NCI-H2081 (cell line): ENCODE data around the gene PKLR.

Source experiments
- DNase-seq, 2 experiments: peaks; one replicate each; lab custom pipeline; 2025; lab: John Stamatoyannopoulos, UW

The PKLR gene

DNA sequence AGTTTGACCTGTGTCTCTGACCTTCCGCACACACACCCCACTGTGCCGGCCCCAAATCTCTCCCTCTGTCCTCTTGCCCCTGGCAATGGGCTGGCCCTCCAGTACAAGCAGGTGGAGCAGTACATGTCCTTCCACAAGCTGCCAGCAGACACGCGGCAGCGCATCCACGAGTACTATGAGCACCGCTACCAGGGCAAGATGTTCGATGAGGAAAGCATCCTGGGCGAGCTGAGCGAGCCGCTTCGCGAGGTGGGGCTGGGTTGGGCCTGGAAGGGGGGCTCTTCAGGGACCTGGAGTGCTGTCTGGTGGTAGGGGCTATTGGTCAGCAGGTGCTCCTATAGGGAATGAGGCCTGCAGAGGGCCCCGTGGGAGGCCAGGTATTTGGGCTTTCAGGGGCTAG is 16.2 kb downstream of the PKLR start:
- no peak for DNase-seq

GRCh38 chr1:155284476-155284875 is 16.8 kb downstream of the PKLR start:
- no peak for DNase-seq

DNA sequence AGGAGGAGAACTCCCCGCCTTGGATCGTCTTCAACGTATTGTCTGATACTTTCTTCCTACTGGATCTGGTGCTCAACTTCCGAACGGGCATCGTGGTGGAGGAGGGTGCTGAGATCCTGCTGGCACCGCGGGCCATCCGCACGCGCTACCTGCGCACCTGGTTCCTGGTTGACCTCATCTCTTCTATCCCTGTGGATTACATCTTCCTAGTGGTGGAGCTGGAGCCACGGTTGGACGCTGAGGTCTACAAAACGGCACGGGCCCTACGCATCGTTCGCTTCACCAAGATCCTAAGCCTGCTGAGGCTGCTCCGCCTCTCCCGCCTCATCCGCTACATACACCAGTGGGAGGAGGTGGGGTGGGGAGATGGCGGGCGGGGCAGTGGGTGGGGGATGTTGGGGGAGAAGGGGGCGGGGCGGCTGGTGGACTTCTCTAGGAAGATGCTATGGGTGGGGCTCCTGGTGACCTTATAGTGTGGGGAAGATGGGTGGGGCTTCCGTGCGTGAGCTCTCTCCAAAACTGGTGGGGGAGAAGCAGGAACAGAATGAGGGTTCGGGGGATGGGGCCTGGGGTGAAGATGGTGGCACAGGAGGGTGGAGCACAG is 18.6 kb downstream of the PKLR start:
- no peak for DNase-seq

DNA sequence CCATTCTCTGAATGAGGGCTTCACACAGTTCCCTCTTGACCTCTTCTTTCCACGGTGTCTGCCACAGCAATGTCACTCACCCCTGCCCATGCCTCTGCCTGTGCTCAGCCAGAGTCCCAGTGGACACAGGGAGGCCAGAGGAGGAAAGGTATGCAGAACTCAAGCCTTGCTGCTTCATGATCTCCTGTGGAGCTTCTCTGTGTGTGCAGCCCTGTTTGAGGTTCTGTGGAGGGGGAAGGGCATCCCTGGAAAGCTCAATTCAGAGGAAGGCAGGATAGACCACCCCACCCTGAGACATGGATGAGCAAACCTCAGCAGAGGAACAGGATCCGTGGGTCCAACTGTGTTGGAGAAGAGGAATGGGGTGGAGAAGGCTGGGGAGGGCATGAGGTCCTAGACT is 22.0 kb downstream of the PKLR start:
- no peak for DNase-seq

DNA sequence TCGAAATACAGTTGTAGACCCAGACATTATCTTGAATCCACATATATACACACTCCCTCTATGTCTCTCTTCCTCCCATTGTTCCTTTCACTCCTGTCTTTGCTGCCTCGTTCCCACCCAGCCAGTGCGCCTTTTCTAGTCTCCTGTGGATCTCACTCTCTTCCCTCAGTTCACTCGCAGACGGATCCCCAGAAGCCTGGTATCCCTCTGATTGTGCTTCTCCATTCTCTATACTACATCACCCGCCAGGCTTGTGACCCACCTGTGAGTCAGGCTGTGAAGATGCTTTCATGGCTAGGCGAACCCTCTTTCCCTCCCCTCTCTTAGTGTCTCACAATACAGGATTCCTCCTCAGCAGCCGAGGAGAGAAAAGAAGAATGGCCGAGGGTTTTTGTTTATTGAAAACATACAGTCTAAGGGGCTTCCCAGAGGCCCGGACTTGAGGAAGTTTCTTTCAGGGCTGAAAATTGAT is 22.5 kb downstream of the PKLR start:
- no peak for DNase-seq

- peak; percentile 78 for DNase-seq
These were observed 23.1 kb downstream of the PKLR start for GRCh38 chr1:155277902-155278688.

GRCh38 chr1:155277070-155277901 is 24.0 kb downstream of the PKLR start, which contains the start of gene HCN3:
HCN3 (plus strand) TSS chr1:155277463; CDS start chr1:155277591, 128 bp downstream.
- peak; percentile 99 to 100 for DNase-seq

GRCh38 chr1:155273343-155274245 is 27.6 kb downstream of the PKLR start, which contains the start of gene CLK2:
CLK2 (minus strand) TSS chr1:155273504; CDS start chr1:155270977, 2,527 bp downstream.
- peak; percentile 99 for DNase-seq

GRCh38 chr1:155272466-155273342 is 28.5 kb downstream of the PKLR start:
- DNase-seq = peak; percentile 86 to 87

GRCh38 chr1:155269381-155269780 is 31.9 kb downstream of the PKLR start:
- no peak for DNase-seq

DNA sequence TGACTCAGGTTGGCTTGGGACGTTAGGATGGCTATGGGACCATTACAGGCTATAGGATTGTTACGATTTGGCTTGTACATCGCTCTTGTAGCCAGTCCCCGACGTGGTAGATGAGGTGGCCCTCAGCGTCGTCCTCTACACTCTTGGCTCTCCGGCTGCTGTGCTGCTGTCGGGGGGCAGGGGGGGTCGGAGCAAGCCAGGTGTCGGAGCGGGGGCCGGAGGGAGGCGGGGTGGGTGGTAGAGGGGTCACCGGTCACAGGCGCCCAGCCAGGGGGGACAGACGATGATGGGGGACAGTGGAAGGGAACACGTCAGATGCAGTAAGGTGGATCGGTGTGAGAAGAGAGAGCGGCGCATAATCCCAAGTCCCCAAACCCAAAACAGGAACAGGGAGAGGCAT is 32.6 kb downstream of the PKLR start:
- no peak for DNase-seq

DNA sequence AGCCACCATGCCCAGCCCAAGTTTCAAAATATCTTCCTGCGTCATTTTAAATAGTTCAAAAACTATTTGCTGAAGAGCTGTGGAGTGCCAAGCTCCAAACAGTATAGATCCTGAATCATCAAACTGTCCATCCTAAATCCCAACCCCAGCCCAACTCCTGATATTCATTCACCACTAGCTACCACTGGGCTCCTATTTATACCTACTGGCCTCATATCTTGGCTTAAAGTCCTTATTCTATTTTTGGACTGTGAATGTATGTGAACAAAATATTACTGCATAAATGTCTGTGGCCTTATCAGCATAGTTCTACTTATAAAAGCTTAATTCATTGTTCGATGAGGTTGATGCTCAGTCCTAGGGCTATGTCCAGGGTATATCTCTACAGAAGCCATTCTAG is 33.9 kb downstream of the PKLR start:
- no peak for DNase-seq

DNA sequence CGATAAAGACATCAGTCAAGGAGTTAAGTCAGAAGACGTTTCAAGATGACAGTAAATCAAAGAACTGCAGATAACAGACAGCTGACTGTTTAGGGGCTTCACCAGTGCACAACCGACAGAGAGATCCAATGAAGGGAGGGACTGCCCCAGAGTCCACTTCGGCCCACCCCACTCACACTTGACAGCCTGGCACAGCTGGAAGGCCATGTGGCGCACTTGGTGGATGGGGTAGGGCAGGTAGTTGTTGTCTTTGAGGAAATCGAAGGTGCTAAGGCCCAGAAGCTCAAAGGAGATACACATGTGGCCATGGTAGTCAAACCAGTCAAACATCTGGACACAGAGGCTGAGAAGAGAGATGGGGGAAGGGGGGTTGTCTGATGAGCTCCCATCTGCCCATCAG is 34.7 kb downstream of the PKLR start:
- DNase-seq = no peak

- no peak for DNase-seq
These were observed 38.2 kb downstream of the PKLR start for GRCh38 chr1:155263067-155263466.

DNA sequence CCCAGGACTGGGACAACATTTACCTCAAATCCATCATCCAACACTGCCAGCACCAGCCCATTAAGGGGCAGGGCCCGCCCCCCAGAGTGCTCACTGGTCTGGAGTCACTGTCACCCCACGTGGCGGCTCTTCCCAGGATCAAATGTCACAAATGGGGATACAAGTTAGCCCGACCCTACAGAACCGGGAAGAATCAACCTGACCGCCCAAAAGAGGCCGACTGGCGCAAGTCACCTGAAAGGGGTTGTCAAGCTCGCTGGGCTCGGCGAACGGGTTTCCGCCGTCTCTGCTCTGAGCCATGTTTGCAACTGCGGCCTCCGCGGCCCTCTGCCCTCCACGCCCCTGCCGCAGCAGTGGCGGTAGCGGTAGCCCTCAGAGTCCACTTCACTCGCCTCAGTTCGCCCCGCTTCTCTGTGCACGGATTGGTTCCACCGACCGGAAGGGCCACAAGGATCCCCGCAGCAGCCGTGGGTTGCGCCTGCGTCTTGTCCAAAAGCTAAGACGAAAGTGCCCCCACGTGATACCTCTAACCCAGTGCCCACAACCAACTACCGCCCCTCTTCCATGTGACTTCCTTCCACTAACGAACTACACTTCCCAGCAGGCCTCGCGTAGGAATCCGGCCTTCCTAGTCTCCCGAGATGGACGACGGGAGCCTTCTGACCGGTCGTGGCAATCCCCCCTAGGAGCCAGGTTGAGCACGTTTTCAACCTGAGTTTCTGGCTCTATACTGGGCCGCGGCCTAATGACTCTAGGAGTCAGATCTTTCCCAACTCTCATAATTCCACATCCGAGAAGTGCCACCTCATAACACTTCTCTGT is 39.2 kb downstream of the PKLR start, which contains the start of gene SCAMP3:
Gene SCAMP3 (minus strand): TSS at position 509 of the 822 bp plus-strand sequence. CDS start 209 bp downstream, at position 300.
- DNase-seq = peak; percentile 99 to 100

GRCh38 chr1:155261493-155261851 is 39.8 kb downstream of the PKLR start:
- DNase-seq = no peak

DNA sequence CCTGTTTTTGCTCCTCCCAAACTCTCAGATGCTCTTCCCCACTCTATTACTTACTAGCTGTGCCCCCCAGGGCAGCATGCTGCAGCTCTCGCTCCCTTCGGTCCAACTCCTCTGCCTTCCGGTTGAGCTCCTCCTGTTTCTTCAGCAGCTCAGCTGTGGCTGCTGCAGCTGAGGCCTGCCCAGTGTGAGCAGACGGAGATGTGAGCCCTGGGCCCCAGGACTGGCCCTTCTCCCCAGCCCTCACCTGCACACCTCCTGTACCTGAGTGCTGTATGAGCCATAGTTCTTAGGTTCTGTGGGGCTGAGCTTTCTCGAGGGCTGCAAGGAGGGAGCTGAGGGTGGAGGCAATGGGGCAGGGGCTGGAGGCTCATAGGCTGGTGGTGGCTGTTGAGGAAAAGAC is 41.0 kb downstream of the PKLR start:
- no peak for DNase-seq

GRCh38 chr1:155256058-155256852 is 45.0 kb downstream of the PKLR start:
- no peak for DNase-seq
